GM19240 (cell line): Measurements from ENCODE around the gene PARD3.
"Not testable (repeated sequence)": the region's sequence is repeated elsewhere in the genome, so short reads cannot be mapped to it uniquely, and the experiment has no call there.

Experiments
- DNase-seq: peaks from one replicate; pipeline ENCODE4 v3.0.0; 2011; ENCODE audit warnings: low spot score; ENCODE audit not compliant: insufficient read length

The PARD3 gene

DNA sequence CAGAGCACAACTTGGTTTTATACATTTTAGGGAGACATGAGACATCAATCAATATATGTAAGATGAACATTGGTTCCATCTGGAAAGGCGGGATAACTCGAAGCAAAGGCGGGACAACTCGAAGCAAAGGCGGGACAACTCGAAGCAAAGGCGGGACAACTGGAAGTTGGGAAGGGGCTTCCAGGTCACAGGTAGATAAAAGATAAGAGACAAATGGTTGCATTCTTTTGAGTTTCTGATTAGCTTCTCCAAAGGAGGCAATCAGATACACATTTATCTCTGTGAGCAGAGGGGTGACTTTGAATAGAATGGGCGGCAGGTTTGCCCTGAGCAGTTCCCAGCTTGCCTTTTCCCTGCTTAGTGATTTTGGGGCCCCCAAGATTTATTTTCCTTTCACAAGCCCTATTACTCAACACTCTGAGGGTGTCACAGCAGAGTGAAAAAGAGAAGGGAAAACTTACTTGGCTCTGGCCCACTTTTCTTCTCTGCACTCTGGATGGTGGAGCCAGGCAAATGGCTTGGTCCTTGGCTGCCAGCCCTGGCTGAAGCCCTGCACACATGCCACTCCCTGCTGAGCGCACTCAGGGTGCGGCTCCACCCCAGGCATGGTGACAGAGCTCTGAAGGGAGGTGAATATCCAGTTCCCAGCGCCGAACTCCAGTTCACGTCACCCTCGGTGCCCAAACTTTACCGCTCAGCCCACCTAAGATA lies 46.7 kb downstream of the PARD3 start:
- no peak for DNase-seq

DNA sequence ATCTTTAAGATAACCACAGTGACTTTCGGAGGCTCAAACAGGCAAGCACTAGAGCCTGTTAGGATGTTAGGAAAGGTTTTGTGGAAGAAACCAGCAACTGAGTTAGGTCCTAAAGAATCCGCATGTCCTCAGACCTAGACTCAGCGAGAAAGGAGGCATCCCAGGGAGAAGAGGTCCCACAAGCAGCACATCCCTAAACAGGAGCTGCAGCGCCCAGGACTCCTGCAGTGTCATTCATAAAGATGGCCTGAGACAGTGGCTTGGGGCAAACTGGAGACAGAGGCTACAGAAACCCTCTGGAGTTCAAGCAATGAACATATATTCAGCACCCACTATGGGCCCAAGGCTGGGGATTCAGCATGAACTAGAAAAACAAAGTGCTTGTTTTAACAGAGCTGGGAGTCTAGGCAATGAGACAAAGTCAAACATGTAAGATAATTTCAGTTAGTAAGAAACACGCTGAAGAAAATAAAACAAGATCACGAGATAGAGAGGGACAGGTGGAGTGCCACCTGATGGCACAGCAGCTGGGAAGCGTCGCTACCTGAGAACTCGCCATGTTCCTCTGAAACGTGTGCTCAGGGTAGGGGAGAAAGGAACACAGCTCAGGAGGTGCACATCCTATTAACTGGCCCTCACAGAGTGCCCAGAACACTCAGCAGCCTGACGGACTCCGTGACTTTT lies 48.1 kb downstream of the PARD3 start:
- no peak for DNase-seq

DNA sequence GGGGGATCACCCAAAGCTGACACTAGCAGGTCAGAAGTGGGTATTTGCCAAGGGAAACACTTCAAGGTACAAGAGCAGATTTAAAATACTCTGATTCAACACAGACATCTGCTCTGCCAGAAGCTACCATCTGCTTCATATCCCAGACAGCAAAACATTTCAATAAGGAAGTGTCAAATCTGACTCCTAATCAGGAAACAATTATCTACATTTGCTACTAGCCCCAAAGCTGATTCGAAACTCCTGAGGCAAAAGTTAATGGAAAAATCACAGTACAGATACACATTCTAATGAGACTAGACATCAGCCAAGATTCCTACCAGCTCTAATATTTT lies 48.9 kb downstream of the PARD3 start:
- DNase-seq: no peak

DNA sequence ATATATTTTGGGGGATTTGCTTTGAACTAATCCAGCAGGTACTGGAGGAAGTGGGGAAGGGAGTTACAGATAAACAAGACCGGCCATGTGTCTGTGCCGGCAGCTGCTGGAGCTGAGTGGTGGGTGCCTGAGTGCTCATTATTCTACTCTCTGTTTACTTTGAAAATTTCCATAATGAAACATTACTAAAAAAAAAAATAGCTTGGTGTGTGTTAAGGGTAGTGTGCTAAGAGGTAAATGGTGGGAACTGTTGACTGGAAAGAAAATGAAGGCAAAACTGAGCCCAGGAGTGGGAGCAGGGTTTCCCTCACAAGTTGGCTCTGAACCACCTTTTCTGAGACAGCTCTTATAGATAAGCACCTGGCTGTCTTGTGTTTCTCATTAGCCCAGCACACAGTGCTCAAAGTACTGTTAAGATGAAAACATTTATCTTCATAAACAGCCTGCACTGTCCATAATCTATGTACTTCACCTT lies 50.6 kb downstream of the PARD3 start:
- no peak for DNase-seq

DNA sequence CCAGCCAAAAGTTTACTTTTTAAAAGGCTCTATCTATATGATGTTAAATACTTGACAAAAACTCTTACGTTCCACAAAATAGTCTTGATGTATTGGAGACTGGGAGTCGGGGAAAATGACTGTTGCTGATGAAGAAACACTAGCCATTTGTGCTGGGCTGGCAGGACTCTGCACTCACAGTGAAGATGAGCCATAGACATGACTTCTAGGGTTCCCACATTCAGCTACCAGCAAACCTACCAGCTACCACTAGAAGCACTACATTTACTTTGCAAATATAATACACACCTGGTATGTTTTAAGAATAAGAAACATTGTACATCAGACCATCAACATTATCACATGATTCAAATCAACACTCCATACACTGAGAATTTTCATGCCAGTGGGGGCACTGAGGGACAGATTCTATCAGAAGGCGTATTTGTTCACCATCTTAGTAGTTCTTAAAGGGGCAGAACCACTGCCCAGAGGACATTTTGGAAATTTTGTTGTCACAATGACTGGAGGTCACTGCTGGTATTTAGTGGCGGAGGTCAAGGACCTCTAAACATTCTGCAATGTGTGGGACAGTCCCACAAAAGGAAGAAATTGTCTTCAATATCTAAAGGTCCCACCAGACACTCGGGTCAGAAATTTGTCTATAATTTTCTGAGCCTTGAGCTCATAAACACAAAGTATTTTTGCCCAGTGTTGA lies 52.3 kb downstream of the PARD3 start:
- no peak for DNase-seq

DNA sequence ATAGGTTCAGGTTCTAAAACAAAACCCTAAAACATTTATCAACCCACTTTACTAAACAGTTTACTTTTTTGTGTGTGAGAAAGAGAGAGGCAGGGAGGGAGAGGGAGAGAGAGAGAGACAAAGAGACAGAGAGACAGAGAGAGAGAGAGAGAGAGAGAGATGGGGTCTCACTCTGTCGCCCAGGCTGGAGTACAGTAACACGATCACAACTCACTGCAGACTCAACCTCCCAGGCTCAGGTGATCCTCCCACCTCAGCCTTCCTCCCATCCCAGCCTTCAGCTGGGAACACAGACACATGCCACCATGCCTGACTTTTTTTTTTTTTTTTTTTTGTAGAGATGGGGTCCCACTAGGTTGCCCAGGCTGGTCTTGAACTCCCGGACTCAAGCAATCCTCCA lies 52.9 kb downstream of the PARD3 start:
- no peak for DNase-seq

DNA sequence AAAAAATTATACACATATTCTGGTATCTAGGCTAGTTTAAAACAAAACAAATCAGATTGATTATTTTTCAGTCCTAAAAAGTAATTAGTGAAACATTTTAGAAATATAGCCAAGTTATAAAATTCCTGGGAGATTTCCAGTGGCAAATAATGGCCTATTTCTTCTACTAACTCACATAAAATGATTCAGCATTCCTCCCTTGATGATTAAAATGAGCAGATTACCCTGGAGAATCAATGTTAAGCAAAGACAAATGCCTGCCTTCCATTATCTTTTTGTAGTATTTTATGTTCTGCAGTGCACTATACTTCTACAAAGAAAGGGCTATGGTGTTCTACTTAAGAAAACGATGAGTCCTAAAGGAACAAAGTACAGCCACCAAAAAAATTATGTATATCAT lies 53.6 kb downstream of the PARD3 start:
- no peak for DNase-seq

DNA sequence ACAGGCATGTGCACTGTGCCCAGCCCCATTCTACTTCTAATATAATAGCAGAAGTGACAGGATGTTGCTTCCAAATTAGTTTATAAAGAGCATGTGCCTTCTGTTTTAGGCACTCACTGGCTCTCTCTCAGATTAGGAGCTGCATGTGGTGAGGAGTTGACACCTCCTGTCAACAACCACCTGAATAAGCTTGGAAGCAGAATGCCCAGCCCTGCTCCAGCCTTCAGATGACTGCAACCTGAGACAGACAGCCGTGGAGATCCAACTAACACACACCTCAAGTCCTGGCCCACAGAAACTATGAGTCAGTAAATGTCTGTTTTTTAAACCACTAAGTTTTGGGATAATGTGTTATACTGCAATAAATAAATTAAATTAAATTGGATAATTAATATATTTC lies 54.5 kb downstream of the PARD3 start:
- DNase-seq: no peak

DNA sequence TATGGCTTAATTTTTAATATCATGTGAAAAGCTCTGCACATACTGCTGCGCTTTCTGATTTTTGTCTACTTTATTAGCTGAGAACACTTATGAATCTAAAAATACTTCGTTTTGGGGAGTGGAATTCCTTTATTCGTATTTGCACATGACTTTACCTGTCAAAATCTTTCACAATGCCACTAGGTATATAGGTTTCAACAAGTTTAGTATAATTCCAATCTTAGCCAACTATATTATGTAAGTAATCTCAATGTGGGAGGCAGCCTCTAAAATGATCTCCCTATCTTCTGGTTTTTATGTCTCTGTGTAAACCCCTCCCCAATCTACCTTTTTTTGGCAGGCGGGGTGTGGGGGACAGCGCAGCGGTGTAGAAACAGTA lies 55.3 kb downstream of the PARD3 start:
- DNase-seq: no peak

DNA sequence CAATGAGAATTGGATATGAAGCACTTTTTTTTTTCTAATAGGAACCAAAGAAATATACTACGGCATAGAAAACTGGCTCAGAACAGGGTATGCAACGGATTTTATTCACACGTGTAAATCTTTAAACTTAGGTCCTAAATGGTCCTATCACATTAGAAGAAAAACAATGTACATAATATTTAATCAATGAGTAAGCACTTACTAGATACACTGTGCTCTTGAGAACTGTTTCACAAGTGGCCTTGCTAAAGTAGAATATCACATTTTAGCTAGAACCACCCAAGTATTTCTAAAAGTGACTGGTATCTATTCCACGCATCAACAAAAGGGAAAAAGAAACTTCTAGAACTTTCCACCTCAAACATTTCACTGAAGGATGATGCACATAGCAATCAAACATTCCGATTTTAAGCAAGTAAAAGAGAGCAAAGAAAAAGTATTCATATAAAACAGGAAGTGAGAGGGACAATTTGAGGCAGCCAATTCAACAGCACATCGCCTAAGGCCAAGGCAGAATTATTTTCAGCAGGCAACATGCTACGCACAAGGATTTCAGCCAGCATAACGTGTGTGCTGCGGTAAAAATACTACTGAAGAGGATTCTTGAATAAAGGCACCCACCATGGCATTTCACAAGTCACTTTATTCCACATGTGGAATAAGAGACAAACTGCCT lies 55.8 kb downstream of the PARD3 start:
- no peak for DNase-seq

DNA sequence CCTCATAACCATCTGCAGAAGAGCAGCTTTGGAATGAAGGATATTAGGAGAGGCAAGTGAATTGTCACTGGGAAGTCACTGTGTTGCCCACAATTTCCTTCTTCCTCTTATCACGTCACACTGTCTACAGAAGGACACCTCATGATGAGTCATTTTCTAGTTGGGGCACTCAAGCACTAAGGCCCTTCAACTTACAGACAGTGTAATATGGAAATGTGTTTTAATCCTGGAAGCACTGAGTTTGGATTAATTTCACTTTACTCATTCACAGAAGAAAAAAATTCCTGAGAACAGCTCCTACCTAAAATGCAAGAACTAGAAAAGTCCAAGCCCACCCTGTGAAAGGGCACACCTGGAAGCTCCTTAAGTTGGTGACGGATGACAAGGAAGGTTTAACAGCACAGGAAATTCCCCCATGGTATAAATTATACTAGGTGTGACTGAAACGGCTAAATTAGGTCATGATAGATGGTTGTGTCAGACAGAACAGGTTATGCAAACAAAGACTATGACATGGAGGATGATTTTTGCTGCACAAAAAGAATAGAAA lies 56.6 kb downstream of the PARD3 start:
- no peak for DNase-seq

DNA sequence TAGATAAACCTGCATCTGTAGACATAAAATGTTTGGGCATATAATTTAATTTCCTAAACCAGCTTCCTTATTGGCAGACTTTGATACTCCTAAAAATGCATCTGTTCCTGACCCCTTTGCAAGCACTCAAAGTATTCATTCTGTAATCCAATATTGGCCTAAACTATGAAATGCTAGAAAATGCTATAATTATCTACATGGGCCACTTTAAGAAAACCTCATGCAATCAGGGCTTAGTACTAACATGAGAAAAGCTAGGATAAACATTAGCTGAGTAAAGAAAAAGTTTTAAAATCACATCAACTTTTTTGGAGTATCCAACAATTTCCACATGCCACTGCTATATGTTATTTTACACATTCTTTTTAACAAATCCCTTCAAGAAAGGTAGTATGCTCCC lies 57.2 kb downstream of the PARD3 start:
- no peak for DNase-seq

DNA sequence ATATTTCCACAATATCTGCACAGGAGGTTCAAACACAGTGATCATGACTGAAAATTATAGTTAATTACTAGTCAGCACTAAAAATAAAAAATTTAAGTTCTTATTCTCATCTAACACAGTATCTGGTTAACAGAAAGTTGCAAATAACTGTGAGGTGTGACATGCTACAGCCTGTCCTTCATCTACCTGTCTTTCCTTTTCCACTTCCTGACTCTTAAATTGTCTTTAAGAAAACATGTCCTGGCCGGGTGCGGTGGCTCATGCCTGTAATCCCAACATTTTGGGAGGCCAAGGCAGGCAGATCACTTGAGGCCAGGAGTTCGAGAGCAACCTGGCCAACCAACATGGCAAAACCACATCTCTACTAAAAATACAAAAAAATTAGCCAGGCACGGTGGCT lies 57.9 kb downstream of the PARD3 start:
- DNase-seq: not testable (repeated sequence)

DNA sequence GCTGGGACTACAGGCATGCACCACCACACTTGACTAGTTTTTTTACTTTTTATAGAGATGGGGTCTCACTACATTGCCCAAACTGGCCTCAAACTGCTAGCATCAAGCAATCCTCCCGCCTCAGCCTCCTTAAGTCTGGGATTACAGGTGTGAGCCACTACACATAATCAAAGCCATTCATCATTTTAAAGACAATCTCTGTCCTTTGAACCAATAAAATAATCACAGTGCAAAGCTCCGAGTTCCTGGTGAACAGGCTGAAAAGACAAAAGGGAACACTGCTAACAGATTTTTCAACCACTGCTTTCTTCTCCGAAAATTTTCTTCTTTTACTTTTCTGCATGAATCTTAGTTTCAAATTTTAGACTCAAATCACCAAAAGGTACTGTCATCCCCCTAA lies 58.5 kb downstream of the PARD3 start:
- DNase-seq: no peak

DNA sequence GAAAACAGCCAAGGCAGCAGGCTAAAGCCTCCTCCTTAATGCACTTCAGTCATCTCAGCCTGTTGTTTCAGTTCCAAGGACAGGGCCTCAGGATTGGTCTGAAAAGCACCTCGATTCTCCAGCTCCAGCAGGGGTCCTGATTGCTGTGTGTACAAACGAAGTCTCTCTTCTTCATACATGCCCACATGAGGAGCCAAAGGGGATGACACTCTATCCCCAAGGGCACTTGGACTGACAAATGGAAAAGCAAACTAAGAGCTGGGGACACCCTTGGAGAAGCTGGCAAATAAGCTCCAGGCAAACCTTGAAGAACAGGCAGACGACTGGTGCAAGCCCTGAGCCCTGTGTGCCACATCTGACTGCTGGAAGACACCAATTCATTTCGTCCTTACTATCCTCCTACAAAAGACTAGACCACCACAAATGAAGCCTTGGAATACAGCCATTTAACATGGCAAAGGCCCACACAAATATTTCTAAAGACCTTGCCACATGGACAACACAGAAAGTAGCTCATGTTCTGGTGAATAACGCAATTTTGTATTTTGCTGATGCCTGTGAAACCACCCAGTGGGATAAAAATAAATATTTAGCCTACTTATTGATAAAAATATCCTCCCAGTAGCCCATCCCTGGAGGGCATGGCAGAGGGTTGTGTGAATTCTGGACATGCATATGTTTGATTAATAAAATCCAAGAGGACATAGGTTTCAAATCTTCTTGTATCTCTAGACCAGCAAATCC lies 61.9 kb downstream of the PARD3 start:
- no peak for DNase-seq

DNA sequence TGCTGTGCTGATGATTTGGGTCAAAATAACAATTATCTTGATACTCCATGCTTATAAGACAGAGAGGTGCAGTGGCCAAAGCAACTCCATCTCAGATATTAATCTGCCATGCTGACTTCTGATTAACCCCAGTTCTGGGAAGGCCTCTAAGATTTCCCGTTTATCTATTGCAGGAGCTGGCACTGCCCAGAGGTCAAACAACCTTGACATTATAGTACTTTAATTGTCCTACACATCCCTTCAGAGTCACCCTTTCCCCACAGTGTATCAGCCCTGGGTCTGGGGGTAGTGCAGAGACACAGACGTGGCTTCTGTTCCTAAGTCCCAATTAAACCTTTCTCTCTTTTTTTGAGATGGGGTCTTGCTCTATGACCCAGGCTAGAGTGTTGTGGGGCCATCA lies 63.8 kb downstream of the PARD3 start:
- DNase-seq: no peak

DNA sequence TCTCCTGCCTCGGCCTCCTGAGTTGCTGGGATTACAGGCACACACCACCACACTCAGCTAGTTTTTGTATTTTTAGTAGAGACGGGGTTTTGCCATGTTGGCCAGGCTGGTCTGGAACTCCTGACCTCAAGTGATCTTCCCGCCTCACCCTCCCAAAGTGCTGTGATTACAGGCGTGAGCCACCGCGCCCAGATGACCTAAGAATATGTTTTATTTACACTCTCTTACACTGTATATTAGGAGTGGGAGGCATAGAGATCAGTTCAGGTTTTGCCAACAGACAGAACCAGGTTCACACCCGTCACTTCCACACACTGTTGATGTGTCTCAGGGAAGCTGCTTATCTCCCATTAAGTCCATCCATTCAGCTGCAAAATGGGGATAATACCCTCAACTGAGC lies 64.3 kb downstream of the PARD3 start:
- DNase-seq: not testable (repeated sequence)

DNA sequence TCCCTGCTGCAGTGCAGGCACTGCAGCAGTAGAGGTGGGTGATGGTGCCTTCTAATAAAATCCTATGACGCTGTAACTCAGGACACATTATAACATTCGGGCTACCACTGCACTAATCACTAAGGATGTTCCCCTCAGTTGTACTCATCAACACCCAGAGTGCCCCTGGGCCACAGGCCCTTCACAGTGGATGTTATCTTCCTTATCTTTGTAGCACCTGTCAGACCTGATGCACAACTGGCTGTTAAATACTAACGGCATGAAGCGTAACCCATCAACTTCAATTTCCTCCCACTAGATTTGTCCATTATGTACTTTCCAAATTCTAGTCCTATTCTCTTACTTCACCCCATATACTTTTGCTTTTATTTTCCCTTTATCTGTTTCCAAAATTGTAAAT lies 66.3 kb downstream of the PARD3 start:
- no peak for DNase-seq

DNA sequence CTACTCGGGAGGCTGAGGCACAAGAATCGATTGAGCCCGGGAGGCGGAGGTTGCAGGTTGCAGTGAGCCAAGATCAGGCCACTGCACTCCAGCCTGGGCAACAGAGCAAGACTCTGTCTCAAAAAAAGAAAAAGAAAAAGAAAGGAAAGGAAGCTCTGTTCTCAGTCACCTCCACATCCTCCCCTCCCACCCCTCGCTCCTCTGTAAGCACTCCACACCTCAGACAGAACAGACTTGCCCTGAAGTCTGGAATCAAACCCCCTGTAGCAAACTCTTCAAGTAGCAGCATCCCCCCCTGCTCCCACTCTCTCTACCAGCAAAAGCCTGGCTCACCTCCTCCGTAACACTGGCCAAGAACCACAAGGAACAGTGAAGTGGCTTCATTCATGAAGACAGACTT lies 66.7 kb downstream of the PARD3 start:
- no peak for DNase-seq

DNA sequence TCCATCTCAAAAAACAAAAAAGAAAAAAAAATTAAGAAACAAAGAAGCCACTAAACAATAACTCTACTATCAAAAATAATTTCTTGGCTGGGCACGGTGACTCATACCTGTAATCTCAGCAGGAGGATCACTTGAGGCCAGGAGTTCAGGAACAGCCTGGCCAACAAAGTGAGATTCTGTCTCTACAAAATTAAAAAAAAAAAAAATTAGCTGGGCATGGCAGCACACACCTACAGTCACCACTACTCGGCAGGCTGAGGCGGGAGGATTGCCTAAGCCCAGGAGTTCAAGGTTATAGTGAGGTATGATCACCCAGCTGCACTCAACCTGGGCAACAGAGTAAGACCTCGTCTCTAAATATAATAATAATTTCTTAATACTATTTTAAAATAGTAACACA lies 69.0 kb downstream of the PARD3 start:
- no peak for DNase-seq

DNA sequence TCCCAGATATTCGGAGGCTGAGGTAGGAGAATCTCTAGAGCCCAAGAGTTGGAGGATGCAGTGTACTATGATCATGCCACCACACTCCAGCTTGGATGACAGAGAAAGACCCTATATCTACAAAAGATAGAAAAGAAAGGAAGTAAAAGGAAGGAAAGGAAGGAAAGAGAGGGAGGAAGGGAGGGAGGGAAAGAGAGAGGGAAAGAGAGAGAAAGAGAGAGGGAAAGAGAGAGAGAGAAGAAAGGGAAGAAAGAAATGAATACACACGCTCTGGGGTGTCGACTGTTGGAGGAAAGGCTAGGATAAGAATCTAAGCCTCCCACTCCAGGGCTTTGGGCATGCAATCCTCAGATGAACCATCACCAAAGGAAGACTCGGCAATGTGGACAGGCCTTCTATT lies 69.9 kb downstream of the PARD3 start:
- DNase-seq: no peak
